ENCODE data around the gene NAT8L.

Gene NAT8L

DNA sequence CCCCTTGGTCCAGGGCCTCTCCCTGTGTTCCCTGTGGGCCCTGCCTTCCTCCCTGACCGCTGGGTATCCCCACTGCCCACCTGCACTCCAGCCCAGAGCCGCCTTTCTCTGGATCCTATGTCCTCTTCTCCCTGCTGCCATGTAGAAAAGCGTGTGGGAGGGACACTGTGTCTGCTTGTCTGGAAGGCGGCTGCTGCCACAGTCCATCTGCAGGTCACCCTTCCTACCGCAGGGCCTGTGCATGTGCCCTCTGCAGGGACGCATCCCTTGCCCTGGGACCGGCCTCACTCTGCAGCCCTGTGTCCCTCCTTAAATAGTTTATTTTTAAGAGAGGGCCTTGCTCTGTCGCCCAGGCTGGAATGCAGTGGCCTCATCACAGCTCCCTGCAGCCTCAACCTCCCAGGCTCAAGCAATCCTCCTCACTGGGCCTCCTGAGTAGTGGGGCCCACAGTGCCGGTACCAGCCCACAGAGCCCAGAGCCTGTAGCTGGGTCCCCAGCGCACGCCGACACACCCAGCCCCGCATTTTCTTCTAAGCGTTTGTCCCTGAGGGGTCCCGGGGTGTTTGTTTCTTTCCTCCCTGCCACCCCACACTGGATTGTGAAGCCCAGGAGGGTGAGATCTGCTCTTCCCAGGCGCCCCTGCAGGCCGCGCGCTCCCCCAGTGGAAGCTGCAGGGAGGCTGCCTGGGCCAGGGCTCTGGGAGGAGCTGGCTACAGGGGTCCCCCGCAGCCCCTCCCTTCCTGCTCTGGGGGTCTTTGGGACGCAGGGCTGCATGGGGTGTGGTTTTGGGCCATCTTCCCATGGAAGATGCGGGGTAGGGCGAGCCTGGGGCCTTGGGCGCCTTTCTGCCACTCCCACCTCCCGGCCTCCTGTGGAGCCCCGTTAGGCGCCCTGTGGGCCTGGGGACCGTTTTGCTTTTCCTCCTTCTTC is 12.8 kb upstream of the NAT8L start:
- Histone ChIP-seq H2BK120ac (ENCODE audit: low read depth, low read length) (no peak overlapping the region), H2AK5ac (ENCODE audit: low read length, severe bottlenecking) (no peak overlapping the region), H3K4me3 (ENCODE audit: insufficient read depth in 1 of 2, low read depth in 1 of 2, low read length in 2 of 2) (no peak overlapping the region), H3K27me3 (ENCODE audit: control insufficient read depth in 1 of 2, insufficient read depth in 1 of 2, low read length in 2 of 2) (peaks cover 16 to 43% of the 10 kb centered on the region in 2 experiments), H4K91ac (ENCODE audit: low read length) (no peak overlapping the region), H2AFZ (ENCODE audit: low read depth, low read length) (no peak overlapping the region), H2BK15ac (ENCODE audit: low read depth, poor library complexity, severe bottlenecking) (no peak overlapping the region), H3K27ac (ENCODE audit: low read length, poor library complexity, severe bottlenecking) (no peak overlapping the region), H3K4me2 (ENCODE audit: low read length, poor library complexity, severe bottlenecking) (no peak overlapping the region), H3K9ac (ENCODE audit: low read length) (no peak overlapping the region), H3K4ac (ENCODE audit: low read depth in 1 of 2, low read length in 2 of 2) (no peak overlapping the region), H3K18ac (ENCODE audit: low read depth in 1 of 2, low read length in 2 of 2) (no peak overlapping the region), H4K8ac (ENCODE audit: low read length) (no peak overlapping the region), H2BK12ac (ENCODE audit: low read length in 2 of 2) (no peak overlapping the region), H3K9me3 (ENCODE audit: control insufficient read depth, low read length) (peaks cover 6% of the 10 kb centered on the region), H3K23ac (ENCODE audit: low read length in 2 of 2) (no peak overlapping the region), H2BK5ac (ENCODE audit: low read depth, low read length, poor library complexity, severe bottlenecking) (no peak overlapping the region), H3K4me1 (ENCODE audit: control insufficient read depth, insufficient read depth, low read depth, low read length) (peaks cover 28% of the 10 kb centered on the region), H3K36me3 (ENCODE audit: control insufficient read depth in 1 of 2, insufficient read depth in 2 of 2, low read depth in 1 of 2, low read length in 2 of 2) (peaks cover 0 to 14% of the 10 kb centered on the region in 2 experiments), H3K14ac (ENCODE audit: low read length in 2 of 2) (no peak overlapping the region), H3K79me1 (replicated peaks; ENCODE audit: low read length, poor library complexity, severe bottlenecking) (peaks cover 8% of the 10 kb centered on the region)
- 84% methylated on average over 25 of the region's 28 CpGs for WGBS
- no peak for DNase-seq

DNA sequence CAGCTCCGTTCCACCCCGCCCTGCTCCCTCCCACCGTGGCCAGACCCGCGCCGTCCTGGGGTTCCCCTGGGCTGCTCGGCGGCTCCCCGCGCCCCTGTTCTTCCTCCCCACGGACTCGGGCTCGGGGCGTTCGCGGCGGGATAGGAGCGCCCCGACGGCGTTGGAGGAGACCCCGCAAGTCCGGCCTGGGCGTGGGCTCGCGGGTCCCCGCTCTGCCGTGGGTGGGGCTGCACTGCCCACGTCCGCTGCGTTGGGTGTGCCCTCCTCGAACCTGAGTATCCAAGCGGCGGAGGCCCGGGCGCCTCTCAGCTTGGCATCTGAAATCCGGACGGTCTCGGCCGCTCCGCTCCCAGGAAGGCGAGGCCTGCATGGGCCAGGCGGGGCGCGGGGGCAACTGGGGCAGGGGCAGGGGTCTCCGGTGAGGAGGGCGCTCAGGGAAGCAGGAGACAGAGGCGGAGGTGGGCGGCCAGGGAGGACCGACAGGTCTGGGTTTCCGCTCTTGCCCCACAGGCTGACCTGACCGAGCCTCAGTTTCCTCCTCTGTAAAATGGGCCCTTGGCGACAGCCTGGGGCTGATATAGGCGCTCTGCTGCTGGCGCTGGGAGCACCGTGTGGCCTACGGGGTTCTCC is 12.0 kb upstream of the NAT8L start:
- Histone ChIP-seq H3K23ac (ENCODE audit: low read length in 2 of 2) (no peak overlapping the region), H3K9ac (ENCODE audit: low read length) (no peak overlapping the region), H4K91ac (ENCODE audit: low read length) (no peak overlapping the region), H3K36me3 (ENCODE audit: control insufficient read depth in 1 of 2, insufficient read depth in 2 of 2, low read depth in 1 of 2, low read length in 2 of 2) (peaks cover 0 to 14% of the 10 kb centered on the region in 2 experiments), H2BK120ac (ENCODE audit: low read depth, low read length) (no peak overlapping the region), H3K18ac (ENCODE audit: low read depth in 1 of 2, low read length in 2 of 2) (no peak overlapping the region), H3K79me1 (replicated peaks; ENCODE audit: low read length, poor library complexity, severe bottlenecking) (peaks cover 8% of the 10 kb centered on the region), H2AK5ac (ENCODE audit: low read length, severe bottlenecking) (no peak overlapping the region), H2BK12ac (ENCODE audit: low read length in 2 of 2) (no peak overlapping the region), H3K4me2 (ENCODE audit: low read length, poor library complexity, severe bottlenecking) (no peak overlapping the region), H4K8ac (ENCODE audit: low read length) (no peak overlapping the region), H2BK5ac (ENCODE audit: low read depth, low read length, poor library complexity, severe bottlenecking) (no peak overlapping the region), H3K9me3 (ENCODE audit: control insufficient read depth, low read length) (peaks cover 6% of the 10 kb centered on the region), H3K27ac (ENCODE audit: low read length, poor library complexity, severe bottlenecking) (no peak overlapping the region), H3K4me1 (ENCODE audit: control insufficient read depth, insufficient read depth, low read depth, low read length) (peaks cover 22% of the 10 kb centered on the region), H3K4ac (ENCODE audit: low read depth in 1 of 2, low read length in 2 of 2) (no peak overlapping the region), H2BK15ac (ENCODE audit: low read depth, poor library complexity, severe bottlenecking) (no peak overlapping the region), H2AFZ (ENCODE audit: low read depth, low read length) (no peak overlapping the region), H3K27me3 (ENCODE audit: control insufficient read depth in 1 of 2, insufficient read depth in 1 of 2, low read length in 2 of 2) (peaks cover 16 to 45% of the 10 kb centered on the region in 2 experiments), H3K14ac (ENCODE audit: low read length in 2 of 2) (no peak overlapping the region), H3K4me3 (ENCODE audit: insufficient read depth in 1 of 2, low read depth in 1 of 2, low read length in 2 of 2) (no peak overlapping the region)
- DNase-seq: no peak
- 66% methylated on average over 56 of the region's 57 CpGs for WGBS

DNA sequence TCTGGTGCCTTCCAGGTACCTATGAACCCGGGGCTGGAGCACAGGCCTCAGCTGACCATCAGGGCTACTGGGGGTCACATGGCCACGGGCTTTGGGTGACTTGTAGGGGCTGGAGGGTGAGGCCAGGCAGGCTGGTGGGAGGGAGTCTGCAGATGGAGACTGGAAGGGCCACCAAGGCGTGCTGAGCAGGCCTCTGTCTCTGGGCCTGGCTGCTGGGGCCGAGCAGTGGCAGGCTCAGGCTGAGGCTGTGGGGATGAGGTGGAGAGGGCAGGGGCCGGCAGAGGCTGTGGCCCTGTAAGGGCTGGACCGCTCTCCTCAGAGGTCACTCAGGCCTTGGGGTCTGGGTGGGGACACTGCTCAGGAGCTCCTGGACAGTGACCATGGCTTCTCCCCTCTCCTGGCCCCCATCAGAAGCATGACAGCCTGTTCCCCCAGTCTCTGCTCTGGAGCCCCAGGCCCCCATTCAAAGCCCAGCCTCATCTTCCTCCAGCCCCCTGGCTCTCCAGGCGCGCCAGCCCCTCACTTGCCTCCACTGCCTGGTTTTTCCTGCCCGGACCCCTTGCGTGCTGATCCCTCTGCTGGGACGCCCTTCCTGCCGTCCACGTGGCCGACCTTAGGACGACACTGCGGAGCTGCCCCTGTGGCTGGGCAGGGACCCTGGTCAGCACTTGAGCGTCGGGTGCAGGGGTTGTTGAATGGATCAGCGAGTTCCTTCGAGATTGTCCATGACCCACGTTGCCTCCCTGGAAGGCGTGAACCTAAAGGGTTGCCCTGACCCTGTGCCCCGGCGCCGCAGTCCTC is 11.1 kb upstream of the NAT8L start:
- no peak overlapping the region for H3K4ac ChIP-seq (ENCODE audit: low read depth in 1 of 2, low read length in 2 of 2)
- peaks cover 6% of the 10 kb centered on the region for H3K9me3 ChIP-seq (ENCODE audit: control insufficient read depth, low read length)
- no peak overlapping the region for H2BK12ac ChIP-seq (ENCODE audit: low read length in 2 of 2)
- no peak overlapping the region for H3K18ac ChIP-seq (ENCODE audit: low read depth in 1 of 2, low read length in 2 of 2)
- H2BK5ac ChIP-seq (ENCODE audit: low read depth, low read length, poor library complexity, severe bottlenecking): no peak overlapping the region
- no peak overlapping the region for H3K23ac ChIP-seq (ENCODE audit: low read length in 2 of 2)
- no peak overlapping the region for H2AK5ac ChIP-seq (ENCODE audit: low read length, severe bottlenecking)
- no peak overlapping the region for H3K4me3 ChIP-seq (ENCODE audit: insufficient read depth in 1 of 2, low read depth in 1 of 2, low read length in 2 of 2)
- 89% methylated on average over 24 of the region's 25 CpGs for WGBS
- H2AFZ ChIP-seq (ENCODE audit: low read depth, low read length): no peak overlapping the region
- peaks cover 16% of the 10 kb centered on the region for H3K4me1 ChIP-seq (ENCODE audit: control insufficient read depth, insufficient read depth, low read depth, low read length)
- peaks cover 0 to 14% of the 10 kb centered on the region in 2 experiments for H3K36me3 ChIP-seq (ENCODE audit: control insufficient read depth in 1 of 2, insufficient read depth in 2 of 2, low read depth in 1 of 2, low read length in 2 of 2)
- H2BK120ac ChIP-seq (ENCODE audit: low read depth, low read length): no peak overlapping the region
- H3K14ac ChIP-seq (ENCODE audit: low read length in 2 of 2): no peak overlapping the region
- no peak for DNase-seq
- H3K9ac ChIP-seq (ENCODE audit: low read length): no peak overlapping the region
- no peak overlapping the region for H2BK15ac ChIP-seq (ENCODE audit: low read depth, poor library complexity, severe bottlenecking)
- H3K4me2 ChIP-seq (ENCODE audit: low read length, poor library complexity, severe bottlenecking): no peak overlapping the region
- no peak overlapping the region for H3K27ac ChIP-seq (ENCODE audit: low read length, poor library complexity, severe bottlenecking)
- H4K91ac ChIP-seq (ENCODE audit: low read length): no peak overlapping the region
- peaks cover 6% of the 10 kb centered on the region for H3K79me1 ChIP-seq (replicated peaks; ENCODE audit: low read length, poor library complexity, severe bottlenecking)
- no peak overlapping the region for H4K8ac ChIP-seq (ENCODE audit: low read length)
- H3K27me3 ChIP-seq (ENCODE audit: control insufficient read depth in 1 of 2, insufficient read depth in 1 of 2, low read length in 2 of 2): peaks cover 18 to 53% of the 10 kb centered on the region in 2 experiments
